ENCODE results near the gene PLA2G4D. TPM values are rescaled to one million over a fixed set of nuclear protein-coding genes. Genes with fewer than 3 reads are reported as not detected.

PLA2G4D gene
- polyA plus RNA-seq, 2 donors = 1.0 to 4.5 TPM

DNA sequence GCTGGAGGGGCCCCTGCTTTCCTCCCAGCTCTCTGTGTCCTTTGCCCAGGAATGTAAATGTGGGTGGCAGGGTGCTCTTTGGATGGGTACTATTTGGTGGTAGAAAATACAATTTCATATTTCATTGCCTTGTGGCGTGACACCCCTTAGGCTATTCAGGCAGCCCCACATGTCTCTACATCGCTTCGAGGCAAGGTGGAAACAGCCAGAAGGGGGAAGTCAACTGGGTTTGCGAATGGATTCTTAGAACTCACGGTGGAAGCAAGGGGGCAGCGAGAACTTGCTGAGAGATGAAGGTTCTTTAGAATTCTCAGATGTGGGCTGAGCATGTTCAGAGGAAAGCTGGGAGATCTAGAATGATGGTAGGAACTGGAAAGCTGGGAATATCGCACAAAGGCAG is 25.3 kb downstream of the PLA2G4D start:
- 88 to 90% methylated on average over 7 of the region's 7 CpGs for WGBS, 2 donors
- Histone ChIP-seq H3K9me3 (ENCODE audit: control insufficient read depth in 2 of 2, insufficient read depth in 1 of 2, low read depth in 1 of 2, low read length in 1 of 2) (peaks cover 0 to 5% of the 10 kb centered on the region in 2 donors), H3K27me3 (ENCODE audit: control insufficient read depth in 1 of 2, insufficient read depth in 2 of 2, low read length in 2 of 2) (peaks cover 0 to 2% of the 10 kb centered on the region in 2 donors), H3K36me3 (ENCODE audit: control insufficient read depth in 2 of 2, insufficient read depth in 2 of 2, low read length in 1 of 2) (no peaks in the 10 kb centered on the region), H3K4me3 (ENCODE audit: low read depth in 1 of 2, low read length in 2 of 2) (no peak overlapping the region), H3K27ac (ENCODE audit: low read depth in 2 of 2, low read length in 1 of 2) (no peak overlapping the region), H3K4me1 (ENCODE audit: control insufficient read depth in 2 of 2, insufficient read depth in 2 of 2, low read length in 1 of 2) (peaks cover 0 to 2% of the 10 kb centered on the region in 2 donors)

DNA sequence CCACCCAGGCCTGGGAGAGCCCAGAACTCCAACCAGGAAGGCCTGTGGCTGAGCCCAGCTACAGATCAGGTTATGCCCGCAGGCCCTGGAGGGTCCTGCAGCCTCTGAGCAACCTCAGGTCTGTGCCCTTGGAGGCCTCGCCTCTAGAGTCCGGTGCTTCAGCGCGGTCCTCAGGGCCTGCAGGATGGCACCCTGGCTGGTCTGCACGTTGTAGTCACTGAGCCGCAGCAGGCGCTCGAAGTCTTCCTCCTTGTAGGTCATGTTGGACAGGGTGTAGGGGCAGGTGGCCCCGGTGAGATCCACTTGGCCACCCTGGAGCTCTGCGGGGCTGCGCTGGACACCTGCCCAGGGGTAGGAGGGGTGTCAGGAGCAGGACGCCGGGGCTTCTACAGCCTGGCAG is 25.8 kb downstream of the PLA2G4D start:
- Histone ChIP-seq H3K4me1 (ENCODE audit: control insufficient read depth in 2 of 2, insufficient read depth in 2 of 2, low read length in 1 of 2) (peaks cover 0 to 2% of the 10 kb centered on the region in 2 donors), H3K27me3 (ENCODE audit: control insufficient read depth in 1 of 2, insufficient read depth in 2 of 2, low read length in 2 of 2) (peaks cover 0 to 2% of the 10 kb centered on the region in 2 donors), H3K27ac (ENCODE audit: low read depth in 2 of 2, low read length in 1 of 2) (no peak overlapping the region), H3K4me3 (ENCODE audit: low read depth in 1 of 2, low read length in 2 of 2) (no peak overlapping the region), H3K9me3 (ENCODE audit: control insufficient read depth in 2 of 2, insufficient read depth in 1 of 2, low read depth in 1 of 2, low read length in 1 of 2) (peaks cover 0 to 5% of the 10 kb centered on the region in 2 donors), H3K36me3 (ENCODE audit: control insufficient read depth in 2 of 2, insufficient read depth in 2 of 2, low read length in 1 of 2) (no peaks in the 10 kb centered on the region)
- 95 to 96% methylated on average over 14 of the region's 14 CpGs for WGBS, 2 donors

DNA sequence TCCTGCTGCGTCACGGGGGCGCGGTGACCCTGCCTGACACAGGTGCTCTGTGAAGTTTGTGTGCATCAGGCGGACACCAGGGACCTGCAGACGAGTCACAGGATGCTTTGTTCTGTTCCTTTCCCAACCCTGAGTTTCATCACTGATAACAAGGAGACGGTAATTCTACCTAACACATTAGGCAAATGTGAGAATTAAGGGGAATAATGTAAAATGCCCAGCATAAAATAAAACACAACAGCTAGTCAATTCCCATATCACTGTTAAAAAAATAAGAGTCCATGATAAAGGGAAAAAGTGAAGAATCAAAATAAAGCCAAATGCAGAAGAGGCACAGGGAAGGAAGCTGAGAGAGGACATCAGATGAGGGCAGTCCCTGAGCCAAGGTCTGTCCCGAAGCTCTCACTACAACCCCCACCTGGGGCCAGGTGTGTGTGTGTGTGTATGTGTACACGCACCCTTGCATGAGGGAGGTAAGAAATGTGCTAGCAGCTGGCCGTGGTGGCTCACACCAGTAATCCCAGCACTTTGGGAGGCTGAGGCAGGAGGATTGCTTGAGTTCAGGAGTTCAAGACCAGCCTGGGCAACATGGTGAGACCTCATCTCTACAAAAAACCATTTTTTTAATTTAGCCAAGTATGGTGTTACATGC is 27.5 kb downstream of the PLA2G4D start:
- Histone ChIP-seq H3K4me3 (ENCODE audit: low read depth in 1 of 2, low read length in 2 of 2) (no peak overlapping the region), H3K4me1 (ENCODE audit: control insufficient read depth in 2 of 2, insufficient read depth in 2 of 2, low read length in 1 of 2) (peaks cover 0 to 2% of the 10 kb centered on the region in 2 donors)

DNA sequence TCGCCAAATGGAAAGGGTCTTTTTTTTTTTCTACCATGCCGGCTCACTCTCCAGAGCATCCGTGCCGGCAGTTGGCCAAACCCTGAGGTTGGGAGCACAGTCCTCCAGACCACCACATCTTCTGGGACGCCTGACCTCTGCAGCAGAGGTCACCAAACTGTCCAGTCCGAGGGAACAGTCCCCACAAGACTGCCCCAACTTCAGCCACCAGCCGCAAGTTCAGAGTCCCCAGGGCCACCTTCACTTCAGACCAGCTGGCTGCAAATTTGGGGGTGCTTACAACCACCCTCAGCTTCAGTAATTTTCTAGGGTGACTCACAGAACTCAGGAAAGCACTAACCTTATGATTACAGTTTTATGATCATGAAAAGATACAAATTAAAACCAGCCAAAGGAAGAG is 28.9 kb downstream of the PLA2G4D start:
- peaks cover 0 to 2% of the 10 kb centered on the region in 2 donors for H3K4me1 ChIP-seq (ENCODE audit: control insufficient read depth in 2 of 2, insufficient read depth in 2 of 2, low read length in 1 of 2)
- no peak overlapping the region for H3K27ac ChIP-seq (ENCODE audit: low read depth in 2 of 2, low read length in 1 of 2)
- no peak overlapping the region for H3K4me3 ChIP-seq (ENCODE audit: low read depth in 1 of 2, low read length in 2 of 2)
- H3K9me3 ChIP-seq (ENCODE audit: control insufficient read depth in 2 of 2, insufficient read depth in 1 of 2, low read depth in 1 of 2, low read length in 1 of 2) = peaks cover 0 to 5% of the 10 kb centered on the region in 2 donors
- 49 to 55% methylated on average over 7 of the region's 7 CpGs for WGBS, 2 donors
- H3K27me3 ChIP-seq (ENCODE audit: control insufficient read depth in 1 of 2, insufficient read depth in 2 of 2, low read length in 2 of 2) = no peaks in the 10 kb centered on the region
- H3K36me3 ChIP-seq (ENCODE audit: control insufficient read depth in 2 of 2, insufficient read depth in 2 of 2, low read length in 1 of 2) = no peaks in the 10 kb centered on the region

More for the DNA sequence above, 27.5 kb downstream of the PLA2G4D start:
- no peak overlapping the region for H3K27ac ChIP-seq (ENCODE audit: low read depth in 2 of 2, low read length in 1 of 2)
- 42 to 46% methylated on average over 10 of the region's 10 CpGs for WGBS, 2 donors
- peaks cover 0 to 2% of the 10 kb centered on the region in 2 donors for H3K27me3 ChIP-seq (ENCODE audit: control insufficient read depth in 1 of 2, insufficient read depth in 2 of 2, low read length in 2 of 2)
- H3K9me3 ChIP-seq (ENCODE audit: control insufficient read depth in 2 of 2, insufficient read depth in 1 of 2, low read depth in 1 of 2, low read length in 1 of 2) = peaks cover 0 to 5% of the 10 kb centered on the region in 2 donors
- H3K36me3 ChIP-seq (ENCODE audit: control insufficient read depth in 2 of 2, insufficient read depth in 2 of 2, low read length in 1 of 2) = no peaks in the 10 kb centered on the region

DNA sequence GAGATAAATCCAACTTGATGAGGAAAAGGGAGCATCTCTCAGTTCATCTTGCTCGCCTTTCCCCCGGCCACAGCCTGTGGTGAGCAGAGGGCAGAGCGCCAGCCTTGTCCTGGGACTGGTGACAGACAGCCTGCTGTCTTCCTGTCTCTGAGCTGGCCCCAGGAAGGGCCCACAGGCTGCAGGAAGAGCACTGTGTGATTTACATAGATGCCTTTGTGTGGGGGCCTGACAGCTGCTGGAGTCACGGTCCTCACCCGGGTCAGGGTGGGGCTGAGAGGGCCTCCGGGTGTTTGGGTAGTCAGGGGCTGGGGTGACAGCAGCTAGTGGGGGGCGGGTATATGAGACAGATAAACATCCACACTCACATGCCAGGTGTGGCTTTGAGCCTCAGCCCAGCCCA is 29.3 kb downstream of the PLA2G4D start:
- Histone ChIP-seq H3K27me3 (ENCODE audit: control insufficient read depth in 1 of 2, insufficient read depth in 2 of 2, low read length in 2 of 2) (no peaks in the 10 kb centered on the region), H3K27ac (ENCODE audit: low read depth in 2 of 2, low read length in 1 of 2) (no peak overlapping the region), H3K36me3 (ENCODE audit: control insufficient read depth in 2 of 2, insufficient read depth in 2 of 2, low read length in 1 of 2) (no peaks in the 10 kb centered on the region), H3K4me3 (ENCODE audit: low read depth in 1 of 2, low read length in 2 of 2) (no peak overlapping the region), H3K9me3 (ENCODE audit: control insufficient read depth in 2 of 2, insufficient read depth in 1 of 2, low read depth in 1 of 2, low read length in 1 of 2) (peaks cover 0 to 5% of the 10 kb centered on the region in 2 donors), H3K4me1 (ENCODE audit: control insufficient read depth in 2 of 2, insufficient read depth in 2 of 2, low read length in 1 of 2) (peaks cover 0 to 2% of the 10 kb centered on the region in 2 donors)
- WGBS, 2 donors = 33 to 37% methylated on average over 7 of the region's 7 CpGs

DNA sequence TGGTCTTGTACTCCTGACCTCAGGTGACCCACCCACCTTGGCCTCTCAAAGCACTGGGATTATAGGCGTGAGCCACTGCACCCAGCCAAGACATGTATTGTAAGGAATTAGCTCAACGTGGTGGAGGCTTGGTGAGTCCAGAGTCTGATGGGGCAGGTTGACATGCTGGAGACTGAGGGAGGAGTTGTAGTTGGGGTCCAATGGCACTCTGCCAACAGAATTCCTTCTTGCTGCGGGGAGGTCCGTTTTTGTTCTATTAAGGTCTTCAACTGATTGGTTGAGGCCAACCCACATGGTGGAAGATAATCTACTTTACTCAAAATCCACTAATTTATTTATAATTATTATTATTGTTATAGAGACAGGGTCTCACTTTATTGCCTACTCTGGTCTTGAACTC is 30.1 kb downstream of the PLA2G4D start:
- H3K27me3 ChIP-seq (ENCODE audit: control insufficient read depth in 1 of 2, insufficient read depth in 2 of 2, low read length in 2 of 2) = no peaks in the 10 kb centered on the region
- H3K36me3 ChIP-seq (ENCODE audit: control insufficient read depth in 2 of 2, insufficient read depth in 2 of 2, low read length in 1 of 2) = no peaks in the 10 kb centered on the region
- H3K4me1 ChIP-seq (ENCODE audit: control insufficient read depth in 2 of 2, insufficient read depth in 2 of 2, low read length in 1 of 2) = peaks cover 0 to 2% of the 10 kb centered on the region in 2 donors
- no peak overlapping the region for H3K4me3 ChIP-seq (ENCODE audit: low read depth in 1 of 2, low read length in 2 of 2)
- H3K9me3 ChIP-seq (ENCODE audit: control insufficient read depth in 2 of 2, insufficient read depth in 1 of 2, low read depth in 1 of 2, low read length in 1 of 2) = peaks cover 0 to 5% of the 10 kb centered on the region in 2 donors
- WGBS, 2 donors = 74 to 83% methylated on average over 4 of the region's 4 CpGs
- H3K27ac ChIP-seq (ENCODE audit: low read depth in 2 of 2, low read length in 1 of 2) = no peak overlapping the region

DNA sequence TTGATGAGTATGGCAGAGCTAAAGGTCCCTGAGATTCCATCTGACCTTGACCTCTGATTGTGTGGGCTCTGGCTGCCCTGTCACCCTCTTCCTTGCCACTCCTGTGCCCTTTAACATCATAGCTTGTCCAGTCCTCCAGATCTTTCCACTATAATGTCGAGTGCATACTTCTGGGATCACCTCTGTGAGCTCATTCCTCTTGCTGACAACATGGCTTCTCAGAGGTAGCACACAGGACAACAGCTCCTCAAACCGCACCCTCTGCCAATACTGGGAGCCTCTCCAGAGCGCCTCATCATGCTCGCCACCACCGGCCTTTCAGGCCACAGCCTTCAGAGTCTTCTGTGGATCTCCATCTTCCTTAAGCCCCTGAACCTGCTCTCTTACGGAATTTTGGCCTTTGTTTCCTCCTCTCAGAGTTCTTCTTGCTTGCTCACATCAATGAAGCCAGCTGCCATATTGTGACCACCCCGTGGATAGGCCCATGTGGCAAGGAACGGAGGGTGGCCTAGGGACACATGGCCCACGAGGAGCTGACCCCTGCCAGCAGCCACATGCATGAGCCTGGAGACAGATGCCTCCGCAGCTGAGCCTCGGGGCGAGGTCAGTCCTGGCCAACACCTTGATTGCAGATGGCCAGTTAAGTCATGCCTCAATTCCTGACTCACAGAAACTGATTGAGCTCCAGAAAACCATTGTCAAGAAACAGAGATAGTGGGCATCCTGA is 31.1 kb downstream of the PLA2G4D start:
- Histone ChIP-seq H3K4me1 (ENCODE audit: control insufficient read depth in 2 of 2, insufficient read depth in 2 of 2, low read length in 1 of 2) (peaks cover 0 to 2% of the 10 kb centered on the region in 2 donors), H3K9me3 (ENCODE audit: control insufficient read depth in 2 of 2, insufficient read depth in 1 of 2, low read depth in 1 of 2, low read length in 1 of 2) (peaks cover 0 to 2% of the 10 kb centered on the region in 2 donors), H3K27me3 (ENCODE audit: control insufficient read depth in 1 of 2, insufficient read depth in 2 of 2, low read length in 2 of 2) (no peaks in the 10 kb centered on the region), H3K4me3 (ENCODE audit: low read depth in 1 of 2, low read length in 2 of 2) (no peak overlapping the region), H3K27ac (ENCODE audit: low read depth in 2 of 2, low read length in 1 of 2) (no peak overlapping the region), H3K36me3 (ENCODE audit: control insufficient read depth in 2 of 2, insufficient read depth in 2 of 2, low read length in 1 of 2) (no peaks in the 10 kb centered on the region)
- 85 to 88% methylated on average over 12 of the region's 12 CpGs for WGBS, 2 donors

DNA sequence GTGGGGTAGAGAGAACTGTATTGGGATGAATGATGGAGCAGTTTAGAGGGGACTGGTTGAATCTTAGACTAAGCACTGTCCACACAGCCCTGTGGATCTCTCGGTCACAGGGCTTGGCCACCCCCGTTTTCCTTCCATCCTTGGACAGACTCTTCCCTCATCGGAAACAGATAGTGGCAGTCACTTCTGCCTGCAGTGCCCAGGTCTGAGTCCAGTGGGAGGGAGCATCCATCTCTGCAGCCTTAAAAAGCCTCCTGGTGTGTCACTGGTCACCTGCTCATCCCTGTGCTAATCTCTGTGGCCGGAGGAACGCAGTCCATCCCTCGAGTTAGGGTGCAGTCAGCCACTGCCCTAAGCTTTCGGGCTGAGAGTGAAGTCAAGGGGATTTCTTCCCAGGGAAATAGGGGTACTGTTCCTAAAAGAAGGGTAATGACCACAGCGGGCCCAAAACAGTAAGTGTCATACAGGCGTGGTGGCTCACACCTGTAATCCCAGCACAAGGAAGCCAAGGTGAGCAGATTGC is 32.0 kb downstream of the PLA2G4D start:
- 92% methylated on average over 9 of the region's 9 CpGs for WGBS, 2 donors
- no peaks in the 10 kb centered on the region for H3K27me3 ChIP-seq (ENCODE audit: control insufficient read depth in 1 of 2, insufficient read depth in 2 of 2, low read length in 2 of 2)
- peaks cover 0 to 6% of the 10 kb centered on the region in 2 donors for H3K4me1 ChIP-seq (ENCODE audit: control insufficient read depth in 2 of 2, insufficient read depth in 2 of 2, low read length in 1 of 2)
- H3K27ac ChIP-seq (ENCODE audit: low read depth in 2 of 2, low read length in 1 of 2) = no peak overlapping the region
- H3K9me3 ChIP-seq (ENCODE audit: control insufficient read depth in 2 of 2, insufficient read depth in 1 of 2, low read depth in 1 of 2, low read length in 1 of 2) = no peaks in the 10 kb centered on the region
- no peak overlapping the region for H3K4me3 ChIP-seq (ENCODE audit: low read depth in 1 of 2, low read length in 2 of 2)
- H3K36me3 ChIP-seq (ENCODE audit: control insufficient read depth in 2 of 2, insufficient read depth in 2 of 2, low read length in 1 of 2) = no peaks in the 10 kb centered on the region

DNA sequence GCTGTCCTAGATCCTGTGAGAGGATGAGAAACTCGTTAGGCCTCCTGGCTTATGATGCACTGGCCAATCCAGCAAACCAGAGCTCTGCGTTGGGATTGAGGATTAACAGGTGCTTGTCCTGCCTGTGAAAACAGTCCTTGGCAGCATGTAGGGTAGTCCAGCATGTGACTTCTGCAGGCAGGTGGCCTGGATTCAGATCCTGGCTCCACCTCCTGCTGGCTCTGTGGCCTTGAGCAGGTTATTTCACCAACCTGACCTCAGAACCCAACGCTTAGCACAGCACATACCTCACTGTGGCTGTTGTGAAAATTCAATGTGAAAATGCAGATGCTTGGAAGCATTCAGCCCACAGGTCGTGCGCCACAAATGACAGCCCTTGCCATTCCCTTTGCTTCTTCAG is 33.6 kb downstream of the PLA2G4D start:
- no peak overlapping the region for H3K27ac ChIP-seq (ENCODE audit: low read depth in 2 of 2, low read length in 1 of 2)
- H3K27me3 ChIP-seq (ENCODE audit: control insufficient read depth in 1 of 2, insufficient read depth in 2 of 2, low read length in 2 of 2) = no peaks in the 10 kb centered on the region
- no peak overlapping the region for H3K4me3 ChIP-seq (ENCODE audit: low read depth in 1 of 2, low read length in 2 of 2)
- H3K4me1 ChIP-seq (ENCODE audit: control insufficient read depth in 2 of 2, insufficient read depth in 2 of 2, low read length in 1 of 2) = peaks cover 0 to 8% of the 10 kb centered on the region in 2 donors
- no peaks in the 10 kb centered on the region for H3K36me3 ChIP-seq (ENCODE audit: control insufficient read depth in 2 of 2, insufficient read depth in 2 of 2, low read length in 1 of 2)
- 71 to 79% methylated on average over 5 of the region's 5 CpGs for WGBS, 2 donors
- H3K9me3 ChIP-seq (ENCODE audit: control insufficient read depth in 2 of 2, insufficient read depth in 1 of 2, low read depth in 1 of 2, low read length in 1 of 2) = no peaks in the 10 kb centered on the region
